Activated T-cell treated with anti-CD3 and anti-CD28 coated beads, Interleukin-2, amount 50 U/mL, for 72 hours (primary cell): ENCODE results near the gene ADK. TPM values are rescaled to one million over a fixed set of nuclear protein-coding genes. Genes with fewer than 3 reads are reported as not detected.

Experiments used
- ATAC-seq, 2 donors: fragments of 150-1000 bp; cut with Tn5 transposase; replicated peaks in 1 of 2; 2 replicates each; pipeline ENCODE4 v1.10.0; 2021; ENCODE audit warnings: moderate library complexity in 2 of 2, mild to moderate bottlenecking in 1 of 2
- DNase-seq, 2 donors: peaks; one replicate each; pipeline ENCODE4 v3.0.0; 2021 to 2022; ENCODE audit warnings: mixed read lengths in 1 of 2
- H3K27ac Mint-ChIP-seq: one replicate; pipeline ENCODE4 v1.8.0; 2022; ENCODE audit warnings: mild to moderate bottlenecking, moderate library complexity, mixed read lengths
- H3K27me3 Mint-ChIP-seq: one replicate; pipeline ENCODE4 v1.8.0; 2022; ENCODE audit warnings: low read depth, mixed read lengths
- H3K36me3 Mint-ChIP-seq, 2 donors: one replicate each; pipeline ENCODE4 v1.8.0; 2022; ENCODE audit warnings: mixed read lengths in 2 of 2, mild to moderate bottlenecking in 1 of 2; ENCODE audit not compliant: insufficient read depth in 2 of 2
- H3K4me1 Mint-ChIP-seq: one replicate; pipeline ENCODE4 v1.8.0; 2022; ENCODE audit warnings: low read depth, mixed read lengths
- H3K4me3 Mint-ChIP-seq, 2 donors: one replicate each; pipeline ENCODE4 v1.8.0; 2022; ENCODE audit warnings: mild to moderate bottlenecking in 2 of 2, mixed read lengths in 2 of 2, moderate library complexity in 2 of 2
- H3K9me3 Mint-ChIP-seq, 2 donors: one replicate each; pipeline ENCODE4 v1.8.0; 2022; ENCODE audit warnings: mixed read lengths in 2 of 2
- total RNA-seq, 2 donors: library from RNA; stranded (reverse); gene quantifications; one replicate each; pipeline ENCODE4 v1.2.3, GENCODE V29; 2022

ADK gene
- total RNA-seq, 2 donors from 2014 or later = 56.2 to 60.0 TPM

- H3K27ac Mint-ChIP-seq = no peak overlapping the region
- no peaks in the 10 kb centered on the region for H3K36me3 Mint-ChIP-seq
- no peak for DNase-seq
- H3K4me1 Mint-ChIP-seq = peaks cover 18% of the 10 kb centered on the region
- no peaks in the 10 kb centered on the region for H3K27me3 Mint-ChIP-seq
- no peaks in the 10 kb centered on the region for H3K9me3 Mint-ChIP-seq
- no peak overlapping the region for H3K4me3 Mint-ChIP-seq
- ATAC-seq = no peak
Observed at GRCh38 chr10:74307061-74307651, 156.1 kb downstream of the ADK start.

GRCh38 chr10:74310652-74311257 is 159.7 kb downstream of the ADK start:
- Mint-ChIP-seq H3K36me3 (no peaks in the 10 kb centered on the region), H3K27ac (no peak overlapping the region), H3K4me1 (peaks cover 18% of the 10 kb centered on the region), H3K27me3 (no peaks in the 10 kb centered on the region), H3K4me3 (no peak overlapping the region), H3K9me3 (no peaks in the 10 kb centered on the region)
- ATAC-seq (no peak), DNase-seq (no peak)

- Mint-ChIP-seq H3K4me3 (no peak overlapping the region), H3K9me3 (peaks cover under 1 to 4% of the 10 kb centered on the region in 2 donors), H3K36me3 (peaks cover 4 to 16% of the 10 kb centered on the region in 2 donors), H3K4me1 (peaks cover 5% of the 10 kb centered on the region), H3K27me3 (no peaks in the 10 kb centered on the region), H3K27ac (no peak overlapping the region)
- ATAC-seq (no peak), DNase-seq (no peak)
Observed at GRCh38 chr10:74314166-74314565, 163.1 kb downstream of the ADK start.

GRCh38 chr10:74320026-74320425 is 169.0 kb downstream of the ADK start:
- Mint-ChIP-seq H3K27me3 (no peaks in the 10 kb centered on the region), H3K27ac (peak overlapping the region; percentile 28), H3K36me3 (peaks cover 11 to 49% of the 10 kb centered on the region in 2 donors), H3K9me3 (peaks cover 3 to 6% of the 10 kb centered on the region in 2 donors), H3K4me1 (no peaks in the 10 kb centered on the region), H3K4me3 (no peak overlapping the region)
- ATAC-seq = no peak
- no peak for DNase-seq

GRCh38 chr10:74320717-74321116 is 169.7 kb downstream of the ADK start:
- peak overlapping the region; percentile 28 for H3K27ac Mint-ChIP-seq
- H3K9me3 Mint-ChIP-seq = peaks cover 3 to 6% of the 10 kb centered on the region in 2 donors
- ATAC-seq (no peak), DNase-seq (no peak)
- no peak overlapping the region for H3K4me3 Mint-ChIP-seq
- H3K4me1 Mint-ChIP-seq = no peaks in the 10 kb centered on the region
- H3K27me3 Mint-ChIP-seq = no peaks in the 10 kb centered on the region
- H3K36me3 Mint-ChIP-seq = peaks cover 11 to 53% of the 10 kb centered on the region in 2 donors

- peaks cover 11 to 51% of the 10 kb centered on the region in 2 donors for H3K36me3 Mint-ChIP-seq
- peaks cover 6% of the 10 kb centered on the region for H3K4me1 Mint-ChIP-seq
- peak overlapping the region; percentile 78 for H3K27ac Mint-ChIP-seq
- DNase-seq (no peak), ATAC-seq (no peak)
- peaks cover 3 to 6% of the 10 kb centered on the region in 2 donors for H3K9me3 Mint-ChIP-seq
- no peaks in the 10 kb centered on the region for H3K27me3 Mint-ChIP-seq
- no peak overlapping the region for H3K4me3 Mint-ChIP-seq
Observed at GRCh38 chr10:74322141-74322540, 171.1 kb downstream of the ADK start.

GRCh38 chr10:74322565-74322964 is 171.5 kb downstream of the ADK start:
- Mint-ChIP-seq H3K36me3 (peaks cover 11 to 47% of the 10 kb centered on the region in 2 donors), H3K27me3 (no peaks in the 10 kb centered on the region), H3K4me3 (no peak overlapping the region), H3K4me1 (peaks cover 8% of the 10 kb centered on the region), H3K9me3 (peaks cover 3 to 5% of the 10 kb centered on the region in 2 donors), H3K27ac (peak overlapping the region; percentile 78)
- DNase-seq (no peak), ATAC-seq (no peak)

GRCh38 chr10:74328388-74328787 is 177.4 kb downstream of the ADK start:
- Mint-ChIP-seq H3K27ac (no peak overlapping the region), H3K9me3 (no peaks in the 10 kb centered on the region), H3K36me3 (peaks cover 3 to 22% of the 10 kb centered on the region in 2 donors), H3K4me1 (peaks cover 8% of the 10 kb centered on the region), H3K4me3 (no peak overlapping the region), H3K27me3 (no peaks in the 10 kb centered on the region)
- ATAC-seq (no peak), DNase-seq (no peak)

GRCh38 chr10:74329873-74330272 is 178.9 kb downstream of the ADK start:
- H3K27ac Mint-ChIP-seq = no peak overlapping the region
- no peak for ATAC-seq
- no peak for DNase-seq
- H3K4me1 Mint-ChIP-seq = peaks cover 8% of the 10 kb centered on the region
- H3K27me3 Mint-ChIP-seq = no peaks in the 10 kb centered on the region
- peaks cover 0 to 13% of the 10 kb centered on the region in 2 donors for H3K36me3 Mint-ChIP-seq
- H3K9me3 Mint-ChIP-seq = no peaks in the 10 kb centered on the region
- H3K4me3 Mint-ChIP-seq = no peak overlapping the region

- H3K27me3 Mint-ChIP-seq = no peaks in the 10 kb centered on the region
- no peak overlapping the region for H3K27ac Mint-ChIP-seq
- DNase-seq (no peak), ATAC-seq (no peak)
- H3K4me1 Mint-ChIP-seq = peaks cover 8% of the 10 kb centered on the region
- no peak overlapping the region for H3K4me3 Mint-ChIP-seq
- no peaks in the 10 kb centered on the region for H3K9me3 Mint-ChIP-seq
- H3K36me3 Mint-ChIP-seq = peaks cover 0 to 10% of the 10 kb centered on the region in 2 donors
Observed at GRCh38 chr10:74330646-74331045, 179.6 kb downstream of the ADK start.

GRCh38 chr10:74332398-74332797 is 181.4 kb downstream of the ADK start:
- DNase-seq = no peak
- H3K36me3 Mint-ChIP-seq = peaks cover 0 to 10% of the 10 kb centered on the region in 2 donors
- ATAC-seq = no peak
- no peak overlapping the region for H3K4me3 Mint-ChIP-seq
- no peak overlapping the region for H3K27ac Mint-ChIP-seq
- H3K4me1 Mint-ChIP-seq = peaks cover 6% of the 10 kb centered on the region
- no peaks in the 10 kb centered on the region for H3K27me3 Mint-ChIP-seq
- H3K9me3 Mint-ChIP-seq = no peaks in the 10 kb centered on the region

- Mint-ChIP-seq H3K4me3 (no peak overlapping the region), H3K4me1 (peaks cover 6% of the 10 kb centered on the region), H3K36me3 (peaks cover 0 to 10% of the 10 kb centered on the region in 2 donors), H3K27ac (no peak overlapping the region), H3K9me3 (no peaks in the 10 kb centered on the region), H3K27me3 (no peaks in the 10 kb centered on the region)
- ATAC-seq = no peak
- no peak for DNase-seq
Observed at GRCh38 chr10:74333174-74333573, 182.2 kb downstream of the ADK start.

GRCh38 chr10:74334221-74334620 is 183.2 kb downstream of the ADK start:
- no peak for ATAC-seq
- no peak for DNase-seq
- Mint-ChIP-seq H3K27me3 (no peaks in the 10 kb centered on the region), H3K27ac (no peak overlapping the region), H3K4me3 (no peak overlapping the region), H3K9me3 (no peaks in the 10 kb centered on the region), H3K36me3 (peaks cover 0 to 10% of the 10 kb centered on the region in 2 donors), H3K4me1 (peaks cover 6% of the 10 kb centered on the region)

- Mint-ChIP-seq H3K36me3 (peaks cover 0 to 10% of the 10 kb centered on the region in 2 donors), H3K27me3 (no peaks in the 10 kb centered on the region), H3K4me1 (peaks cover 6% of the 10 kb centered on the region), H3K9me3 (no peaks in the 10 kb centered on the region), H3K4me3 (no peak overlapping the region), H3K27ac (no peak overlapping the region)
- DNase-seq (no peak), ATAC-seq (no peak)
Observed at GRCh38 chr10:74335501-74335900, 184.5 kb downstream of the ADK start.
